Measurements from ENCODE around the gene ZNF778. TPM values are rescaled to one million over a fixed set of nuclear protein-coding genes. Genes with fewer than 3 reads are reported as not detected.

ZNF778 gene
- total and polyA plus RNA-seq, 10 of the 15 experiments (the other 5 are each of a cell fraction or from before 2014, with no cell fraction given), result 0.20 to 9.7 (median 4.1) TPM

GRCh38 chr16:89233678-89234490, 16.4 kb downstream of the ZNF778 start:
- H3K36me3 ChIP-seq (ENCODE audit: control insufficient read depth in 2 of 2, insufficient read depth in 2 of 2, low read length in 1 of 2), result no peaks in the 10 kb centered on the region; a peak in 1 of 4 replicates
- no peak overlapping the region for H3K4me2 ChIP-seq (ENCODE audit: control insufficient read depth, insufficient read depth)
- H3K27me3 ChIP-seq (replicated peaks in 1 of 2; ENCODE audit: control insufficient read depth in 2 of 2, insufficient read depth in 2 of 2, low read length in 1 of 2), result no peaks in the 10 kb centered on the region
- ChIA-PET SMC1A (ENCODE audit: uncharacterized antibody, unreplicated experiment) (no interaction called here), RAD21 (ENCODE audit: unreplicated experiment) (no interaction called here), CTCF (no interaction called here), POLR2A (no interaction called here)
- BruUV-seq (replicated peaks), result no TSS peak
- no peak overlapping the region for H2AFZ ChIP-seq (ENCODE audit: control insufficient read depth, low read depth, low read length)
- H4K20me1 ChIP-seq (ENCODE audit: control insufficient read depth, insufficient read depth), result no peaks in the 10 kb centered on the region
- ATAC-seq (no peak), FAIRE-seq (no peak), DNase-seq (ENCODE audit: low read depth, low spot score) (no peak)
- no peaks in the 10 kb centered on the region for H3K79me2 ChIP-seq (ENCODE audit: control insufficient read depth, insufficient read depth, low read length)
- intact Hi-C loops (cut with micrococcal nuclease; ENCODE audit: unreplicated experiment), result no loop called here
- no peak overlapping the region for H3K4me3 ChIP-seq
- TF ChIP-seq E2F4 (IDR thresholded peaks at IDR 0.05; ENCODE audit: low read depth, low read length) (no peak), MLLT1 (IDR thresholded peaks at IDR 0.05) (no peak), JUNB (IDR thresholded peaks at IDR 0.05) (no peak)
- H3K27ac ChIP-seq (ENCODE audit: control insufficient read depth, insufficient read depth), result no peak overlapping the region
- no peak overlapping the region for H3K9ac ChIP-seq (ENCODE audit: control insufficient read depth, insufficient read depth, low read length)
- H3K4me1 ChIP-seq (ENCODE audit: control insufficient read depth, insufficient read depth, low read length), result no peaks in the 10 kb centered on the region
- H3K9me3 ChIP-seq (replicated peaks; ENCODE audit: control insufficient read depth, insufficient read depth, low read length), result no peaks in the 10 kb centered on the region; the same call in 2 of the 3 replicates
- WGBS (ENCODE audit: insufficient coverage, insufficient replicate concordance, low lambda C conversion rate, missing lambda C conversion rate), result 89% methylated on average over 16 of the region's 16 CpGs
- in situ Hi-C loops (cut with MboI), result no loop called here

- Histone ChIP-seq H4K20me1 (ENCODE audit: control insufficient read depth, insufficient read depth) (no peaks in the 10 kb centered on the region), H3K4me1 (ENCODE audit: control insufficient read depth, insufficient read depth, low read length) (no peaks in the 10 kb centered on the region; the same call in 1 of the 2 replicates), H3K4me3 (no peak overlapping the region), H3K27ac (ENCODE audit: control insufficient read depth, insufficient read depth) (no peak overlapping the region), H3K27me3 (replicated peaks in 1 of 2; ENCODE audit: control insufficient read depth in 2 of 2, insufficient read depth in 2 of 2, low read length in 1 of 2) (no peaks in the 10 kb centered on the region), H2AFZ (ENCODE audit: control insufficient read depth, low read depth, low read length) (no peak overlapping the region), H3K9ac (ENCODE audit: control insufficient read depth, insufficient read depth, low read length) (no peak overlapping the region), H3K79me2 (ENCODE audit: control insufficient read depth, insufficient read depth, low read length) (peaks cover 7% of the 10 kb centered on the region), H3K36me3 (ENCODE audit: control insufficient read depth in 2 of 2, insufficient read depth in 2 of 2, low read length in 1 of 2) (no peaks in the 10 kb centered on the region), H3K9me3 (replicated peaks; ENCODE audit: control insufficient read depth, insufficient read depth, low read length) (no peaks in the 10 kb centered on the region; the same call in 2 of the 3 replicates), H3K4me2 (ENCODE audit: control insufficient read depth, insufficient read depth) (no peak overlapping the region)
- BruUV-seq (replicated peaks), result no TSS peak
- ATAC-seq, result no peak
- no peak for DNase-seq (ENCODE audit: low read depth, low spot score)
- SMC1A ChIA-PET (ENCODE audit: uncharacterized antibody, unreplicated experiment), result no interaction called here
- RAD21 ChIA-PET (ENCODE audit: unreplicated experiment), result no interaction called here
- WGBS (ENCODE audit: insufficient coverage, insufficient replicate concordance, low lambda C conversion rate, missing lambda C conversion rate), result 67% methylated on average over 3 of the region's 3 CpGs
- POLR2A ChIA-PET, result no interaction called here
- CTCF ChIA-PET, result no interaction called here
- no peak for FAIRE-seq
- intact Hi-C loops (cut with micrococcal nuclease; ENCODE audit: unreplicated experiment) (loop anchor here (5.0 kb wide), 1 partner anchor 270 kb away; the partner anchor contains the start of gene SPG7), in situ Hi-C loops (cut with MboI) (no loop called here)
- TF ChIP-seq MEF2B (IDR thresholded peaks at IDR 0.05; ENCODE audit: partially characterized antibody, poor library complexity, severe bottlenecking) (no peak), ZNF24 (IDR thresholded peaks at IDR 0.05) (no peak), FOXK2 (IDR thresholded peaks at IDR 0.05) (no peak), NR2C2 (IDR thresholded peaks at IDR 0.05; ENCODE audit: borderline replicate concordance, control insufficient read depth, insufficient read length, low read depth) (no peak), JUNB (IDR thresholded peaks at IDR 0.05) (no peak), BCL3 (IDR thresholded peaks at IDR 0.05; ENCODE audit: borderline replicate concordance, insufficient read depth, low read depth, low read length, poor library complexity, severe bottlenecking) (no peak)
These were observed 20.2 kb downstream of the ZNF778 start for GRCh38 chr16:89237733-89238132.

Data from GM12878 (cell line).